ENCODE results near the gene MYH7.

The MYH7 gene

DNA sequence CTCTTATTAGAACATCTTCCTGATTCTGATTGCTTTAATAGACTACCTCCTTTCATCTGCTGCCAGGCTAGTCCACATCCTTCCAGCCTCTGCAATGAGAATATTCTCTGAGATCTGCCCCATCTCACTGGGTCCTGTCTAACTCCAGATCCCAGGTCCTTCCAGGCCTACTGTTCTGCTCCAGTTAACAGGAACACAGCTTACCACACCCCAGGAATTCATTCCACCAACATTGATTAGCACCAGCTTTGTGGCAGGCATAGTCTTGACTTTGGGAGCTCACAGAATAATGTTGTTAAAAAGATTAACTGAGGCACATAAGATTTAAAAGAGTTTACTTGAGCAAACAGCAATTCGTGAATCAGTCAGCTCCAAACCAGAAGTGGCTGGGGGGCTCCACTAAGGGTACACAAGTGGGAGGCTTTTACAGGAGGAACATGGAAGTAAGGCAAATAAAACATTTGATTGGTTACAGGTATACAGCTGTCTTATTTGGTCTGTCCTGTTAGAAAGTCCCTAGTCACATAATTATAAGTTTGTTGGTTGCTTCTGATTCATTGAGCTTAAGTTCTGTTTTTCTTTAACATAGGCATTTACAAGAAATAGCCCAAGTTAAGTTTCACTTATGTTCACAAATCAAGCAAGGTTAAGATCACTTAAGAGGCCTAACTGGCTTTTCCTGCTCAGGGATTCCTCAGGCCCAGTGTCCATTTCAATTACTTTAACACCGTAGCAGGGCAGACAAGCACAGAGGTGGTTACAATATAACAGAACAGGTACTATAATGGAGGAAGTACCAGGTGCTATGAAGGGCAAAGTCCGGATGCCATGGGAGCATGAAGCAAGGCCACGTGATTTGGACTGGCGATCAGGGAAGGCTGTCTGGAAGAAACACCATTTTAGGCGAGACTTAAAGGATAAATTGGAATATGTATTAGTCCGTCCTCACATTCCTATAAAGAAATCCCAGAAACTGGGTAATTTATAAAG lies 12.2 kb upstream of the MYH7 start:
- no peak for DNase-seq (ENCODE audit: low spot score)

DNA sequence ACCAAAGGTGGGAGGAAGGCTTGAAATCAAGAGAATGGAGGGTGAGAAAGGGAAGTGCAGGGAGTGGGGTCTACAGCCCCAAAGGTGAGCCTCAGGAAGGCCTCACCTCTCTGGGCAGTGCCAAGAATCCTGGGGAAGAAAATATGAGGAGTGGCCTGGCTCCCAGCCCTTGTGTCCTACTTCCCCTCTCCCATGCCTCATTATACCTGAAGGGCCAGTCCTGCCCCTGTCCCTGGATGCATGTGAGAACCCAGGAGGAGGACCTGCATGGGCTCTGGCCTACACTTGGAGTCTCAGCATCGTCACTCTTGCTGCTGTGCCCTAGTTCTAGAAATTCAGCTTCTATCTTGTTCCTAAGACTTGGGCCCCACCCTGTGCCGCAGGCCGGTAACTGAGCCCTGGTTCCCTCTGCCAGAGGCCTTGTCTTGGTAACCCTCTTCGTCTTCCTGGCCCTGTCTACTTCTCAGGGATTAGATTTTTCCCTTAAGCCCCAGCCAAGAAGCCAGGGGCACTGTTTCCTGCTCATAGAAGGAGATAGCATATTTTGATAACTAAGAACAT lies 10.9 kb upstream of the MYH7 start:
- DNase-seq (ENCODE audit: low spot score) = no peak

DNA sequence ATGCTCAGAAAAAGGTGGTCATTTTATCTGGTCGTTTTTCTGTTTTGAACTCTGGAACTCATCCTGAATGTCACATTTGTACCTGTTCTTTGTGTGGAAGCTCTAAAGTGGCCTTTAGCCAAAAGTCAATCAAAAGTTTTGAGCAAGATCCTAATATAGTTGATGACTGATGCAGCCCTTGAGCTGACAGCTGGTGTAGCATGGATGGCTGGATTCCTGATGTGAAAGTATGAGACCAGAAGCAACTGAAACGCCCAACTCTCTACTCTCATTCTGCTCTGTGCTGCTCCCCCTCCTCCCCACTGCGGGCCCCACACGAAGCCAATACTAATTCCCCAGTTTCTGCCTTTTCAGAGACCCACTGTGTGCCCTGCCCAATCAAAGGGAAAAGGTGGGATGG lies 10.3 kb upstream of the MYH7 start:
- no peak for DNase-seq (ENCODE audit: low spot score)

DNA sequence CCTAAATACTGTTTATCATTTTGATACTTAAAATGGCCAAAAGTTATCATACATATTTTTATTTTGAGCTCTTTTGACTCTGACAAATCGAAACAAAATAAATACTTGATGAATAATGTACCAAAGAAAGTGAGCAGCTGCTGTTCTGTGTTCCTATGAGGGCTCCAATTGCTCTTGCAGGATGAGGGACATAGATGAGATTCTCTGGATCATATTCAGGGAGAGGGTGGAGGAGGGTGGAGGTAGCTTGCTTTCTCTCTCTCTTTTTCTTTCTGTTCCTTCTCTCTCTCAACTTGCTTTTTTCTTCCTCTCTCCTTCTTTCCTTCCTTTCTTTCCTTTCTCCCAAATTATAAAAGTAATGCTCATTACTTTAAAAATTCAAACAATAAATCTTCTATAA lies 8.9 kb upstream of the MYH7 start:
- no peak for DNase-seq (ENCODE audit: low spot score)

DNA sequence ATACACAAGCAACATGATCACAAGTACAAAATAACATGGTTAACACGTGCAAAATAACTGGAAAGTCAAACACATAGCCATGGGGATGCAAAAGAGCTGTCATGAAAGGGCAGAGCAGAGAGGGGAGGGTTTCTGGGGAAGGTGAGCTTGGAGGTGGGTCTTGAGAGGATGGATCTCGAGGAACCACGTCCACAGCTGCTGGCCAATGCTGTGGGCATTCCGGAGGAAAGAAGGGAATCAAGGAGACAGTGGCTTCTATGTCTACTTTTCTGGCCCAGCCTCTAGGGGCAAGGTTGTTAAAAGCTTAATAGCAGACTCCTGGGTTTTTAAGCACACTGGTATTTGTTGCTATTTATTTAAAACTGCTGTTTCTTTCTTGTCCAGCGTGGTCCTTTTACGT lies 8.4 kb upstream of the MYH7 start:
- DNase-seq (ENCODE audit: low spot score) = no peak

DNA sequence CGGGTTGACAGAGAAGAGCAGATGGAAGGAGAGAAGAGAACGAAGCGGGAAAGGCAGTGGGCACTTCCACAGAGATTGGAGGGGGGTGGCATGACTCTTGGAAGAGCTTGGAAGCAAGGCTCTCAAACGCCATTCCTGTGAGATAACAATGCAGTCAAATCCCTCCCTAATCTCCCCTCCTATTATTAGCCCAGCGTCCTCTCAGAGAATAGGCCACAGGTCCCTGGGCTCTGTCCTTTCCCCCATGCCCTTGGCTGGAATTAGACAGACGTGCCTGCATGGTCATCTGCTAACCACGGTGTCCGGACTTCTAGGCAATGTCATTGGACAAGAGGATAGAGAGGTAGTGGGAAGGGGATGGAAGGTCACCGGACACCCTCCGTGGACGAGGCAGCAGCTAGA lies 8.0 kb upstream of the MYH7 start:
- no peak for DNase-seq (ENCODE audit: low spot score)

DNA sequence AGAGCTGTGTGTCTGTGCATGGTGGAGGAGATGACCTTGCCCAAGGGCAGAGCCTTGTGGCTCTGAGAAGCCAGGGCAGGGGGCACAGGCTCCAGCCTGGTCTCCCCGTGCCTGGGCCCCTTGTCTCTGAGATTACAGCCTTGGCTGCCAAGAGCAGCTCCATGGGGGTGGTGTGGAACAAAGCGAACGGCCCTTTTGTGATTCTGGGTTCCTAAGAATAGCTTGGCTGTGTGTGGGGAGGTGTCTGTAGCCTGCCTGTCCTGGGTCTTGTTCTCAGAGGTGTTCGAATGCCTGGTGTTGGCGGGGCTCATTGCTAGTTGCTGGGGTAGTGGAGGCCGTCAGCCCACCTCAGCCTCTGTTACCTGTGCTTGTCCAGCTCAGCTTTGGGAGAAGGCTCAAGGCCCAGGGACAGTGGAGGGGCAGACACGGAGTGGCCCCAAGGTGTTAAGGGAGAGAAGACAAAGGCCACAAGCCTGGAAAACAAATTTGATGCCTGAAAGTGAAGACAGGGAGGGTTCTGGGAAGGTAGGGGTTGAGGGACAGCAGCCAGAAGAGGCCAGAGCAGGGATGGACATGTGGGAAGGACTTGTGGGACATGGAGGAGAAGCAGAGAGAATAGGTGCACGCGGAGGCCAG lies 7.4 kb upstream of the MYH7 start:
- no peak for DNase-seq (ENCODE audit: low spot score)

DNA sequence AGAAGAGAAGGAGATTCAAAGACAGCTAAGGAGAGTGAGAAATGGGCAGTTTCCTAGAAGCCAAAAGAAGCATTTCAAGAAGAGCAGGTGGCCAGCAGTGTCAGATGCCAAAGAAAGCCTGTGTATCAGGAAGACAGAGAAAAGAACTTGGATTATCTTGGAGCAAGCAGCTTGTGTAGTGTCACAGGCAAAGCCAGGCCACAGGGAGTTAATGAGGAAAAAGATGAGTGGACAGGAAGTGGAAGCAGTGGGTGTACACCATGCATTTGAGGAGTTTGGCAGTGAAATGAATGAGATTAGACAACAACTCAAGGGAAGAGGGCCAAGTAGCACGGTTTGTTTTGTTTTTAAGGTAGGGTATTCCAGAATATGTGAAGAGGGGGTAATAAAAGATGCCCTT lies 5.6 kb upstream of the MYH7 start:
- no peak for DNase-seq (ENCODE audit: low spot score)

DNA sequence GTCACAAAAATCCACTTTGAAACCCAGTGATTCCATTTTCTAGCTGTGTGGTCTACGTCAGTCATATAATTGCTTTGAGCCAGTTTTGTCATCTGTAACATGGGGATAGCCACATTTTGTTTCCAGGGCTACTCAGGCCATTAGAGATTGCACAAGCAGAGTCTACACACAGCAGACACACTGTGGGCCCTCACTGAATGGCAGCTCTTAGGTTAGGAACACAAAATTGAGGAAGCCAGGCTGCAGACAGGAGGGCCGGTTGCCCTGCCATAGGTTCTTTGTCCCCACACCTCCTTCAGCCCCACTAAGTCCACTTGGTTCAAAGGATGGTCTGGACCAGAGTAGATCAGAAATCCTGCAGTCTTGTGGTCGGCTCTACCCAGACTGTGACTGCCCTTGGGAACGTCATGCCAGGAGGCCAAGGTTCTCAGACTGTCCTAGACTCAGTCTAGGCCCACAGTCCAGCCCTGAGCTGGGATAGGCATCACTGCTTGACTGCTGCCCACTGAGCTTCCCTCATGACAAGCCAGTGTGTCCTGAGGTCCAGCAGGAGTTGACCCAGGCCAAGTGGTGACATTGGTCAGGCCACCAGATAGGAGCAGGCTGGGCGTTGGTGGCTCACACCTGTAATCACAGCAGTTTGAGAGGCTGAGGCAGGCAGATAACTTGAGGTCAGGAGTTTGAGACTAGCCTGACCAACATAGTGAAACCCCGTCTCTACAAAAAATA lies 3.8 kb upstream of the MYH7 start:
- no peak for DNase-seq (ENCODE audit: low spot score)

DNA sequence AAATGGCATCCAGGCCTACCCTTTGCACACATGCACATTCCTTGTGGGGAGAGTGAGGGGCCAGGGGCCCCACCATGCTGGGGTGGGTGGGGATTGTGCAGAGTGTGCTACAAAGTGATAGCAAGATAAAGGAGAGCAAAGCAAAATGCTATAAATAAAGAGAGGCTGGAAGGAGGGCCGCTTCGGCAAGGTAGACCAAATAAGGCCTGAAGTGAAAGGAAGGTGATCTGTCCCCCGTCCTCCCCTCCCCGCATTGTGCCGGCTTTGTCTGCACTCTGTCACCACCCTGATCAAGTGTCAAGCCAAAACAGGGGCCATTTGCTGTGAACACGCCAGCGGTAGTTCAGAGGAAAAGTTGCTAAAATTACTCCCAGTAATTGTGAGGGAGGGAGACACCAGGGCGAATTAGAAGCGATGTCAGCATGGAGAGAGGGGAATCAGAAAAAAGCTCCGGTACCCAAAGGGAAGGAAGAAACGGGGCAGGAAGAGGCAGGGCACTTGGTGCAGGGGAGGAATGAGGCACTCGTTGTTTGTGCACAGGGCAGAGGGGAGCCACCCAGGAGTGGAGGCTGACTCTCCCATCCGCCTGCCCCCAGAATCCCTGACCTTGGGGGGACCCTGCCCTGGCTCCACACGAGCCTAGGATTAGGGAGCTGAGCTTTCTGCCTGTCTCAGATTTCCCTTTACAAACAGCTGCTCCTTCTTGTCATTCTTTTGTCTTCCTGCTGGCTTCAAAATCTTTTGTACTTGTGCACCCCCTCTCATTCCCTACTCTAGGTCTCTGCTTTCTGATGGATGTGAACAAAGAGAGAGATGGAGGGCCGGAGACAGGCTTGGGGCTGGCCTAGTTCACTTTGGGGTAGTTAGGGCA lies 2.9 kb upstream of the MYH7 start:
- no peak for DNase-seq (ENCODE audit: low spot score)

DNA sequence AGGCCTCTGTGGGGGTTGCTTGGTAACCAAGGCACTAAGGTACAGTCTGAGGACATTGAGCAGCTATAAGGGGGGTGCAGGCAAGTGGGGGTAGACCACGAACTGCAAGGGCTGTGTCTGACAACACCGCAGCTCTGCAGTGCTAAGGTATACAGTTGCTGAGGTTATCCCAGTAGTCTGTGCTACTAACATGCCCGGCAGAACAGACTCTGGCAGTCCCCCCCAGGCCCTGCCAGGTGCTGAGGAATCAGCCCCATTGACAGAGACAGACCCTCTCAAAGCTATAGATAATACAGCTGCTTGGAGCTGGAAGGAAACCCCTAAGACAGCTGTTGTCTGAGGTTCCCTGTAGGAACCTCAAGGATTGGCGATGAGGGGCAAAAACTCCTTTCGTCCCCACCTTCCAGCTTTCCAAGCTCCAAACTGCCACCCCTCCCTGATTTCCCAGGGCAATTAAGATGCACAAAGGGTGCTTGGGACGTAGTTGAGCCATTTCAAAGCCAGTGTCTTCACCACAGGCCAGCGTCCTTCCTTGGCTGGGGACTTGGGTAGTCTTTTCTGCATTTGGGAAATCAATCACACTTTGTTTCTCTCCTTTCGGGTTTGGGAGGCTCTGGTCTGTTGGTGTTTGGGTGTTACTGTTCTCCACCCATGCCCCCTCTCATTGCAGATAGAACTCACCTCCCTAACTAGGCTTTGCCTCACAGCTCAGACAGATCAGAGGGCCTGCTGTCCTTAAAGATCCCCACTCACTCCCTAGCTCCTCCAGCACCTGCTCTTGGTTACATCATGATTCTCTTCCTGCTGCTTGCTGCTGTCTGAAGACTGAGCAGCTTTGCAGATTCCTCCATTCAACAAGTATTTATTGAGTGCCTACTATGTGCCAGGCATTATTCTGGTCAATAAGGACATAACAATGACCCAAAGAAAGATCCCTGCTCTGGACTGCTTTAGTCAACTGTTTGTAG lies 2.0 kb upstream of the MYH7 start:
- DNase-seq (ENCODE audit: low spot score) = no peak

DNA sequence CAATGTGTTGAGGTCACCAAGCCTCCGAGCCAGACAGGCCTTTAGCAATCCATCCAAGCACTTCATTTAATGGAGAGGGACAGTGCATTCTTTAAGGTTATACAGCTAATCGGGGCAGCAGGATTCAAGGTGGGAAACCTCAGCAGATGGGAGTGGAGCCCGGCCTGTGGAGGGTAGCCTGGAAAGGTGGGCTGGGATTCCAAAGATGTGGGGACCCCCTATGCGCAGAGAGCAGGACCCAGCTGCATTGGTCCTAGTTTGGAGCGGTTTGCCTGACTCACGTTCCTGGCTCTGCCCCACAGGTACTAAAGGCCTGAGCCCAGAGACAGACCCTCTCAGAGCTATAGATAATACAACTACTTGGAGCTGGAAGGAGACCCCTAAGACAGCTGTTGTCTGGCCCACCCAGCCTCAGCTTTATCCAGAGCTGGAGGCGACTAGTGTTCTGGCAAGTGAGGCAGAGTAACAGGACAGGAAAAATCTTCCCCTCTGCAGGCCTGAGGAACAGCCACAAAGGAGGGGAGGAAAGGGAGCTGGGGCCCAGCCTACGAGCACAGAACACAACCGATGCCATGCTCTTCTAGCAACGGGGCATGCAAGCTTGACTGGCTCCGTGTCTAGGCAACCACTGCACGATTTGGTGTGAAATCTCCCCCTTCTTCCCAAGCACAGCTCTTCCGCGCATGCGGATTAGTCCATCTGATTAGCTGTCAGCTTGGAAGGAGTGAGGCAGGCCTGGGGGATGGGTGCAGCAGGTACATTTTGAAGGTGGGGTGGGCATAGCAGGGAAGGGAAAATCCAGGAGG lies 1.1 kb upstream of the MYH7 start:
- DNase-seq (ENCODE audit: low spot score) = peak; percentile 85

DNA sequence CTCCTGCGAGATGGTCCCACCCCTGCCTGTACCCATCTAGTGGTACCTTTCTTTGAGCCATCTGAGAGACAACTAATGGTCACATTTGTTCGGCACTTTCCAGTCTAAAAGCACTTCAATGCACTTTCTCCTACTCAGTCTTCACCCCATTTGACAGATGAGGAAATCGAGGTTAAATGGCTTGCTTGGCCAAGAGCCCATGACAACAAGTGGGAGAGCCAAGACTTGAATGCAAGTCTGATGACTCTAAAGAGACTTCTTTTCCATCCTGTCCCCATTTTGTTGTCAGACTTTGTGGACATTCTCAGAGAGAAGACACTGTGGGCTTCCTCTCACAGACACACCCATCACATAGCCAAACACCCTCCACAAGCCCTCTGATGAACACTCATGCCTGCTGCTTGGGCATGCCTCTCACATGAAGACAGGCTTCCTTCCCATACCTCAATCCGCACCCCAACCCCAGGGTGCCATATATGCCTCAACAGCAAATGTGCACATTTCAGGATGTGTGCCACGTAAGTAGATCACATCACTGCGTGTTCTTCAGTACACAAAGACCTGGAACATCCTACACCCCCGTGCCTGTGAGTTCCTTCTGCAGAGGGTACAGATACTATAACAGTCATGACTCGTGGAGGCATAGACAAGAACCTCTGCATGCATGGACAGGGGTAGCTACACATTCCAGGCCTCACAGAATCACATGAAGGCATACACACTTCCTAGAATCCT lies 805 bp downstream of the MYH7 start:
- peak; percentile 28 for DNase-seq (ENCODE audit: low spot score)

DNA sequence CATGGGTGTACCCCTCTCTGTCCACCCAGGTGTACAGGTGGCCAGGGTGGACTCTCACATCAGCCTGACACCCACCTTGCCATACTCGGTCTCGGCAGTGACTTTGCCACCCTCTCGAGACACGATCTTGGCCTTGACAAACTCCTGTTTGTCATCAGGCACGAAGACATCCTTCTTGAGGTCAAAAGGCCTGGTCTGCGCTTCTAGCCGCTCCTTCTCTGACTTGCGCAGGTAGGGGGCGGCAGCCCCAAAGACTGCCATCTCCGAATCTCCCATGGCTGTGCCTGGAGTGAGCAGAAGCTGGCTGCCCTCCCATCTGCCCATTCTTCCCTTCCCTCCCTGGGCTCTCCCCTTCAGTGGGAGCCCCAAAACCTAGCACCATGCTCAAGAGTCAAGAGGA lies 2.0 kb downstream of the MYH7 start:
- DNase-seq (ENCODE audit: low spot score) = no peak

DNA sequence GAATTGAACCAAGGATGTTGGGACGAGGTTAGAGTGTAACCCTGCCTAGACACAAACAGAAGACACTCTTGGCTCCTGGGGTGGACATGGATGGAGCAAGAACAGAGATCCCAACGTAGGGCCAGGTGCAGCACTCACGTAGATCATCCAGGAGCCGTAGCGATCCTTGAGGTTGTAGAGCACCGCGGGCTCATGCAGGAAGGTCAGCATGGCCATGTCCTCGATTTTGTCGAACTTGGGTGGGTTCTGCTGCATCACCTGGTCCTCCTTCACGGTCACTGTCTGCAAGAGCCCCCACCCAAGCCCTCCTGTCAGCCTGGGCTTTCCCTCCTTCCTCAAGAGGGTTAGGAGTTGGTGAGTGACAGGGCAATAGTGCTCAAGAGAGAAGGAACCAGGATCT lies 2.5 kb downstream of the MYH7 start:
- no peak for DNase-seq (ENCODE audit: low spot score)

DNA sequence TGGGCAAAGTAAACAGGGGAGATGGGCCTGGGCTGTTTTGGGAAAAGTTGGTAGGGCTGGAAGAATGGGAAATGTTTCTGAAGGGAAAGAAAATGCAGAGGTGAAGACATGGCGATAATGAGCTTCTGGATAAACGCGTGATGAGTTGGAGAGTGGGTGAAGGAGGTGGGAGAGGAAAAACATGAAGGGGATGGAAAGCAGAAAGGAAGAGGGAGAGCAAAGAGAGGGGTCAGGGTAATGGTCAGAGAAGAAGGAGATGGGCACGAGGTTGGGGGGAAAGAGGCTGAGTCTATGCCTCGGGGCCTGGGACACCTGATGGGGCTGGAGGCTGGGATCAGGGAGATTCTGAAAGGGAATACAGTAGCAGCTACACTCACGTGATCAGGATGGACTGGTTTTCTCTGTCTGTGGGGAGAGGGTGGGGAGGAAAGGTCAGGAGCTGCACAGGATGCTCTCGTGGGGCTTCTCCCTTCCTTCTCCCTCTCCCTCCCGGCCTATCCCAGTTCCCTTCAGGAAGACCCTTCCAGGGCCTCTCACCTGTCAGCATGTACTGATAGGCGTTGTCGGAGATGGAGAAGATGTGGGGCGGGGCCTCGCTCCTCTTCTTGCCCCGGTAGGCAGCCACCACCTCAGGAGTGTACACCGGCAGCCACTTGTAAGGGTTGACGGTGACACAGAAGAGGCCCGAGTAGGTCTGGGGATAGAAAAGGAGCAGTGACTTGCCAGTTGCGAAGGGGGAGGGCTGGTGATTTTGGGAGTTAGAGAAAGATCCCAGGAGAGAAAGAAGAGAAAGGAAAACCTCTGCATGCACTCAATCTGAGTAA lies 3.1 kb downstream of the MYH7 start:
- DNase-seq (ENCODE audit: low spot score) = no peak

DNA sequence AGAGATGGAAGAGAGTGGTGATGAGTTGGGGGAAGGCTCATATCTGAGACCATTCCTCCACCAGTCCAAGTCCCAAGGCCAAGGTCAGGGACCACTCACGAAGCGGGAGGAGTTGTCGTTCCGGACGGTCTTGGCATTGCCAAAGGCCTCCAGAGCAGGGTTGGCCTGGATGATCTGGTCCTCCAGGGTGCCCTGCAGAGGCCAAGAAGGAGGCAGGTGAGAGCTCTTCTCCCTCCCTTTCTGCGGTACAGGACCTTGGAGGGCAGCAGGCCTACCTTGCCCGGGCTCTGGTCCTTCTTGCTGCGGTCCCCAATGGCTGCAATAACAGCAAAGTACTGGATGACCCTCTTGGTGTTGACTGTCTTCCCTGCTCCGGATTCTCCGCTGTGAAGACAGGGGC lies 4.0 kb downstream of the MYH7 start:
- no peak for DNase-seq (ENCODE audit: low spot score)

DNA sequence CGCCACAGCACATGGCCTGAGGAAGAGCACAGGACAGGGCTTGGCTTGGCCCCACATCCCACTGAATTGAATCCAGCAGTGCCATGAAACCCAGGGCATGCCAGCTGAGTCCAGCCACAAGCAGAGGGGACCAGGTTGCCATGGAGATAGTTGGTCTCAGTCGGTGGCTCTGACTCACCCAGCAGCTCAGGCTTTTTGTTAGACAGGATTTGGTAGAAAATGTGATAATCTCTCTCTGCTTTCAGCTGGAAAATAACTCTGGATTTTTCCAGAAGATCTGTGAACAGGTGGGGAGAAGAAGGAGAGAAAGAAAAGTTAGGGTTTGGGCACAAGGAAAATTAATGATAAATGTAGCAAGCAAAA lies 4.8 kb downstream of the MYH7 start:
- DNase-seq (ENCODE audit: low spot score) = no peak
